C4-2B (cell line): ENCODE data around the gene PEX14.

Experiments
- ZFX ChIP-seq: fragments of 450-650 bp; IDR thresholded peaks from 2 replicates; pipeline ENCODE4 v1.6.1; 2017
- TF ChIP-seq, protein P1 (sequence below): fragments of 450-650 bp; conservative IDR thresholded peaks from 2 replicates; pipeline ENCODE4 v1.5.1; 2017; ENCODE audit warnings: mild to moderate bottlenecking

DNA sequence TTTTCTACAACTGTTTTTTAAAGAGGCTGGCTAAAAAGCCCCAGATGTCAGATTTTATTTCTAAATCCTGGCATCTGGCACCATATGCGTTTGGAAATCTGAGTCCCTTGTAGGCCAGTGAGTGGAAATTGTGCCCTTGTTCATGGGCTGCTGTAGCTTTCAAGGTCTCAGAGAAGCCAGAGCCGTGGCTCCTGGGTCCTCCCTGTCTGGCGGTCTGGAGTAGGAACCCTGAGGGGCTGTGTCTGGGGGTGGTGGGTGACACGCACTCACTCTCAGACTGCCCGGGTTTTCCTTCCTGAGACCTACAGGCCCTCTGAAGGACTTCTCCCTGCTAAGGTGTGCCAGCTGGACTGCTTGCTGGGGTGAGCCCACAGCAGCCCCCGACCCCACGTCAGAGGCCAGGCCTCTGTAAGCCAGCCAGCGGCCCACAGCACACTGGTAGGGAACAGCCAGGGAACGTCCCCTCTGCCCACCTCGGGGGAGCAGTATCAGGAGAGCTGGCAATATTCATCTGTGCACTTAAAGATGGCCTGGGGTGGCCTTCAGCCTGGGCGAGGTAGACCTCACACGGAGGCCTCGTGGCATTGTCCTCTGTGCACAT is 151.5 kb downstream of the PEX14 start:
- TF ChIP-seq, protein P1, sequence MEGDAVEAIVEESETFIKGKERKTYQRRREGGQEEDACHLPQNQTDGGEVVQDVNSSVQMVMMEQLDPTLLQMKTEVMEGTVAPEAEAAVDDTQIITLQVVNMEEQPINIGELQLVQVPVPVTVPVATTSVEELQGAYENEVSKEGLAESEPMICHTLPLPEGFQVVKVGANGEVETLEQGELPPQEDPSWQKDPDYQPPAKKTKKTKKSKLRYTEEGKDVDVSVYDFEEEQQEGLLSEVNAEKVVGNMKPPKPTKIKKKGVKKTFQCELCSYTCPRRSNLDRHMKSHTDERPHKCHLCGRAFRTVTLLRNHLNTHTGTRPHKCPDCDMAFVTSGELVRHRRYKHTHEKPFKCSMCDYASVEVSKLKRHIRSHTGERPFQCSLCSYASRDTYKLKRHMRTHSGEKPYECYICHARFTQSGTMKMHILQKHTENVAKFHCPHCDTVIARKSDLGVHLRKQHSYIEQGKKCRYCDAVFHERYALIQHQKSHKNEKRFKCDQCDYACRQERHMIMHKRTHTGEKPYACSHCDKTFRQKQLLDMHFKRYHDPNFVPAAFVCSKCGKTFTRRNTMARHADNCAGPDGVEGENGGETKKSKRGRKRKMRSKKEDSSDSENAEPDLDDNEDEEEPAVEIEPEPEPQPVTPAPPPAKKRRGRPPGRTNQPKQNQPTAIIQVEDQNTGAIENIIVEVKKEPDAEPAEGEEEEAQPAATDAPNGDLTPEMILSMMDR: no peak
- TF ChIP-seq ZFX: no peak
